CD4-positive, alpha-beta memory T cell (primary cell): ENCODE data around the gene IQCK. TPM values are rescaled to one million over a fixed set of nuclear protein-coding genes. Genes with fewer than 3 reads are reported as not detected.

Source experiments
- CTCF ChIA-PET: fragments of 350-600 bp; sonication (Branson Sonifier 250); formaldehyde crosslinking; loops from one replicate; lab custom pipeline; 2021; ENCODE audit warnings: inconsistent platforms; ENCODE audit not compliant: partially characterized antibody; lab: Charles Lee
- POLR2A ChIA-PET: fragments of 350-600 bp; sonication (Branson Sonifier 250); formaldehyde crosslinking; loops from one replicate; lab custom pipeline; 2021; ENCODE audit not compliant: partially characterized antibody; lab: Charles Lee
- DNase-seq, 5 donors: peaks; one replicate each; pipeline versions ENCODE4 v3.0.0 to v3.0.0-alpha.2; 2020 to 2022; ENCODE audit warnings: mixed read lengths in 1 of 5
- H3K27ac ChIP-seq: one replicate; pipeline ENCODE4 v1.7.0; 2013; ENCODE audit warnings: low read depth, low read length
- H3K27me3 ChIP-seq: 2 replicates; pipeline ENCODE4 v1.7.0; 2013; ENCODE audit warnings: mild to moderate bottlenecking, low read length, moderate library complexity; ENCODE audit not compliant: insufficient read depth
- H3K36me3 ChIP-seq: 2 replicates; pipeline ENCODE4 v1.7.0; 2013; ENCODE audit warnings: mild to moderate bottlenecking, low read length, moderate library complexity; ENCODE audit not compliant: insufficient read depth
- H3K4me1 ChIP-seq: 2 replicates; pipeline ENCODE4 v1.7.0; 2013; ENCODE audit warnings: mild to moderate bottlenecking, low read length, moderate library complexity; ENCODE audit not compliant: insufficient read depth
- H3K4me3 ChIP-seq, 2 donors: one replicate each; pipeline ENCODE4 v1.7.0; 2013; ENCODE audit warnings: low read length in 2 of 2, mild to moderate bottlenecking in 1 of 2
- H3K9me3 ChIP-seq, 2 donors: one replicate each; pipeline ENCODE4 v1.7.0; 2013; ENCODE audit warnings: low read length in 2 of 2, control low read depth in 1 of 2; ENCODE audit not compliant: control insufficient read depth in 1 of 2
- H3K27ac Mint-ChIP-seq, 7 donors: one replicate each; pipeline ENCODE4 v1.8.0; 2020 to 2021; ENCODE audit warnings: mixed read lengths in 7 of 7, mild to moderate bottlenecking in 6 of 7, inconsistent platforms in 3 of 7, moderate library complexity in 3 of 7
- H3K27me3 Mint-ChIP-seq, 2 donors: one replicate each; pipeline ENCODE4 v1.8.0; 2020 to 2021; ENCODE audit warnings: mixed read lengths in 2 of 2
- H3K36me3 Mint-ChIP-seq, 2 donors: one replicate each; pipeline ENCODE4 v1.8.0; 2020 to 2021; ENCODE audit warnings: mixed read lengths in 2 of 2, inconsistent platforms in 1 of 2, mild to moderate bottlenecking in 1 of 2
- H3K4me1 Mint-ChIP-seq, 4 donors: one replicate each; pipeline ENCODE4 v1.8.0; 2020 to 2021; ENCODE audit warnings: mixed read lengths in 4 of 4, mild to moderate bottlenecking in 1 of 4
- H3K4me3 Mint-ChIP-seq, 8 donors: one replicate each; pipeline ENCODE4 v1.8.0; 2020 to 2021; ENCODE audit warnings: mixed read lengths in 8 of 8, mild to moderate bottlenecking in 7 of 8, moderate library complexity in 6 of 8, inconsistent platforms in 3 of 8
- H3K9me3 Mint-ChIP-seq, 8 donors: one replicate each; pipeline ENCODE4 v1.8.0; 2020 to 2021; ENCODE audit warnings: mixed read lengths in 8 of 8, mild to moderate bottlenecking in 5 of 8, inconsistent platforms in 3 of 8, moderate library complexity in 1 of 8
- intact Hi-C: fragments of 100-400 bp; cut with micrococcal nuclease; formaldehyde crosslinking; loops from one replicate; pipeline ENCODE4 v1.15.1; 2023
- polyA plus RNA-seq, 2 donors: library from polyadenylated mRNA; unstranded; fragments of 300-500 nt; fragmentation: Illumina TruSeq; gene quantifications; one replicate each; pipeline ENCODE4 v1.2.3, GENCODE V29; 2021
- total RNA-seq, 2 experiments: library from RNA; stranded (reverse); gene quantifications; one replicate each; pipeline ENCODE4 v1.2.3, GENCODE V29; 2021

Gene IQCK
- total and polyA plus RNA-seq, 4 experiments from 2014 or later: 1.3 to 4.1 (median 2.4) TPM

DNA sequence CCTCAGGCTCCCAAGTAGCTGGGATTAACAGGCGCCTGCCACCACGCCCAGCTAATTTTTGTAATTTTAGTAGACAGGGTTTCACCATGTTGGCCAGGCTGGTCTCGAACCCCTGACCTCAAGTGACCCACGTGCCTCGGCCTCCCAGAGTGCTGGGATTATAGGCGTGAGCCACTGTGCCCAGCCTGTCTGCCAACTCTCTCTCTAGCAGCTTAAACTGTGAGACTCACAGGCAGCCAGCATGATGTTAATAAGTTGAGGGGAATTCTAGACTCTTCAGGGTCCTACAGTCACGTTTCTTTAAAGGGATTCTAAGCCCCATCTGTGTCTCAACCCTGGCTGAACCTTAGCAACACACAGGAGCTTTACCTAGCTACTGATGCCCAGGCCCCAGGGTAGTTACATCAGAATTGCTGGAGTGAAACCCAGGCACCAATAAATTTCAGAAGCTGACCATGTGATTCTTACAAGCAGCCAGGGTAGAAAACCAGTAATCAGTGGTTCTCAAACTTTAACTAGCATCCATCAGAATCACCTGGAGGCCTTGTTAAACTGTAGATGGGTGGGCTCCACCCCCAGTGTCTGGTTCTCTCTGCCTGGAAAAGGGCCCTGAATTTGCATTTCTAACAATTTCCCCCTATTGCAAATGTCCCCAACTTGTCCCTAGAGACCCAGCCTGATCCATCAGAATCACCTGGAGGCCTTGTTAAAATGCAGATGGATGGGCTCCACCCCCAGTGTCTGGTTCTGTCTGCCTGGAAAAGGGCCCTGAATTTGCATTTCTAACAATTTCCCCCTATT is 135.9 kb downstream of the IQCK start:
- no peaks in the 10 kb centered on the region for H3K36me3 Mint-ChIP-seq
- H3K4me1 ChIP-seq: no peaks in the 10 kb centered on the region
- DNase-seq: no peak
- no peak overlapping the region for H3K4me3 ChIP-seq
- intact Hi-C loops: no loop called here
- no peaks in the 10 kb centered on the region for H3K36me3 ChIP-seq
- no peaks in the 10 kb centered on the region for H3K9me3 ChIP-seq
- H3K27me3 ChIP-seq: no peaks in the 10 kb centered on the region
- H3K4me1 Mint-ChIP-seq: no peaks in the 10 kb centered on the region
- no peak overlapping the region for H3K4me3 Mint-ChIP-seq
- ChIA-PET CTCF (no interaction called here), POLR2A (no interaction called here)
- peaks cover 5 to 10% of the 10 kb centered on the region in 2 donors for H3K27me3 Mint-ChIP-seq
- H3K9me3 Mint-ChIP-seq: no peaks in the 10 kb centered on the region
- no peak overlapping the region for H3K27ac Mint-ChIP-seq
- H3K27ac ChIP-seq: no peak overlapping the region

DNA sequence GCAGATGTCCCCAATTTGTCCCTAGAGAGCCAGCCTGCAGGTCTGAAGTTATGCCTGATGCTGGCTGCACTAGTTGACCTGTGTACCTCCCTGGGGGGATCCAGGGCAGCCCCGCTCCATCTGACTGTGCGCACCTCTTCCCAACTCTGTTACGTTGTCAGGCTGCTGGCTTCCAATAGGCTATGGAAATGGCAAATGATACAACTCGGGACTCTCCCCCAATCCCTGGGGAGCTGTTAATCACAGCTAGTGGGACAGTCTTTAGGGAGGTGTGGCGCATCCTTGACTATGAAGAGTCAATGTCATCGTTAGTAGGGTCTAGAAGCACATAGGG is 136.4 kb downstream of the IQCK start:
- no peak for DNase-seq
- CTCF ChIA-PET: no interaction called here
- Mint-ChIP-seq H3K4me1 (no peaks in the 10 kb centered on the region), H3K27ac (no peak overlapping the region), H3K4me3 (no peak overlapping the region), H3K27me3 (peaks cover 5 to 10% of the 10 kb centered on the region in 2 donors), H3K36me3 (no peaks in the 10 kb centered on the region), H3K9me3 (no peaks in the 10 kb centered on the region)
- no peak overlapping the region for H3K4me3 ChIP-seq
- H3K27me3 ChIP-seq: no peaks in the 10 kb centered on the region
- no peaks in the 10 kb centered on the region for H3K9me3 ChIP-seq
- POLR2A ChIA-PET: no interaction called here
- H3K27ac ChIP-seq: no peak overlapping the region
- intact Hi-C loops: no loop called here
- no peaks in the 10 kb centered on the region for H3K4me1 ChIP-seq
- H3K36me3 ChIP-seq: no peaks in the 10 kb centered on the region

DNA sequence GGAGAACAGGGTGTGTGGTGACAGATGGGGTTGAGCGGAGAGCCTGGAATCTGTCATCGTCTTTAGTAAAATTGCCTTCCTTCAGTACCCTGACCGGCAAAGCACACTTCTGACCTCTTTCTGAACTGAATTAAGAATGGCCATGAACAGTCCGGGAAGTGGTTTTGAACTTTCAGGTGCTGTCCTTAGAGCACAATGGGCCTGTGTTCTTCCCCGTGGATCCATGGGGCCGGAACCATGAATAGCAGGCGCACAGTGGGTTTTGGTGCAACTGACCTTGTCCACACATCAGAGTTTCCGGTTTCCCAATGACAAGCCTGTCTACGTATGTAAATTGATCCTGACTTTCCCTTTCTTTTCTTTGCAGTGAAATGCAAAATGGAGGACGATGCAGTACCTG is 138.0 kb downstream of the IQCK start:
- no peaks in the 10 kb centered on the region for H3K4me1 Mint-ChIP-seq
- H3K4me3 Mint-ChIP-seq: no peak overlapping the region
- H3K4me1 ChIP-seq: no peaks in the 10 kb centered on the region
- intact Hi-C loops: no loop called here
- H3K36me3 ChIP-seq: no peaks in the 10 kb centered on the region
- ChIA-PET CTCF (no interaction called here), POLR2A (no interaction called here)
- no peaks in the 10 kb centered on the region for H3K9me3 Mint-ChIP-seq
- H3K27ac ChIP-seq: no peak overlapping the region
- no peak overlapping the region for H3K27ac Mint-ChIP-seq
- no peaks in the 10 kb centered on the region for H3K27me3 ChIP-seq
- no peak overlapping the region for H3K4me3 ChIP-seq
- peaks cover 2 to 5% of the 10 kb centered on the region in 2 donors for H3K27me3 Mint-ChIP-seq
- H3K36me3 Mint-ChIP-seq: no peaks in the 10 kb centered on the region
- no peak for DNase-seq
- H3K9me3 ChIP-seq: no peaks in the 10 kb centered on the region

DNA sequence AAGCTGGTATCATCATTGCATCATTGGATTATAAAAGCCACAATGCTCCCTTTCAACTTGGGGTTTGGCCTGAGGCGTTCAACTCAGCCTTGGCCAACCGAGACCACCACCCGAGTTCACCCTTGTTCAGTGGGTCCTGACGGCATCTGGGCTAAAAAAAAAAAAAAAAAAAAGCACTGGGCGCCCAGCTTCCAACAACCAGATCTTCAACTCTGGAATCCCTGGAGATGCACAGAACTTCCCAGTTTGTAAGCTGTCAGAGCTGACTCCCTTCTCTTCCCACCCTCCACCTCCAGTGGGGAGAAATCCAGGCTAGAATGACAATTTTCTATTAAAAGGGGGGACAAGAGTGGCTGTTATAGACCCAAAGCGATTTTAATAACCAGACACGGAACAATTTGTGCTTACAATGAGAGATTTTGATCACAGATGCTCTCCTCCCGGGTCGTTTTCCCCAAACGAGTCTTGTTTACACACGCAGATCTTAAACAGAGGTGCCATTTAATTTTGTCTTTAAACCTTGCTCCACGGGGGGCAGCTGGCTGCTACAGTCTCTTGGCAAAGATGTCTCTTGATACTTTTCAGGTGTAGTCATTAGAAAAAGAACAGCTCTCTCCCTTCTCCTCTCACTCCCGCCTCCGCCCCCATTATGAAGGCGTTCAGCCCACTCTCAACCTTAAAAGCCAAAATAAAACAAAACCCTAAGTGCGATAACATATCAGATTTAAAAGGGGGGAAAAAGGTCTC is 139.7 kb downstream of the IQCK start:
- intact Hi-C loops: no loop called here
- DNase-seq: no peak
- CTCF ChIA-PET: no interaction called here

DNA sequence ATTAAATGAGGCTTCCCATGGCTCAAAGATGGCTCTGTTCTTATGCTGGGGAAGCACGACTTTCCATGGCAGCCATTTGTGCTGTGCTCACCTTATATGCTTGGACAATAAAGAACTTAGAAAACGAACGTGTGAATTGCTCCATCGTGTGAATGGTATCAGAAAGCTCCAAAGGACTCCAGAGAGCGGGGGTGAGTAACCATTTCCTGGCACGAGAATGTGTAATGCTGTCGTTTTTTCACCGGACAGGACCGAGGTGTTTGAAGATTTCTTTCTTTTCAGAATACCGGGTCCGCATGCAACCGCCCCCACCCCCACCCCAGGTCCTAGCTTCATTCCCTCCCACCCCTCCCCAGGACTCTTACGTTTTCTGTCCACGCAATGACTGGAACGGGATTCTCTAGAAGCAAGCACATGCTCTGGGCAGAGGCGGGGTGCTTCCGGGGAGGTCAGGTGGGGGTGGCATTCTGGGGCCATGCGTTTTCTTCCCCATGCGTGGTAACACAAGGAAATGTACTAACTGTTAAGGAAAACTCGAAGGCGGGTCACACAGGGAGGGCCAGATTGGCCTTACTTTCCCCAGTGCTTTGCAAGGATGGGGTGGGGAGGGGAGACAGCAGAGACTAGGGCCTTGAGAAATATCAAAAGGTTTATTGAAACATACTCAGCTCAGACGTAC is 140.4 kb downstream of the IQCK start:
- no peak for DNase-seq
- no peak overlapping the region for H3K27ac Mint-ChIP-seq
- no peaks in the 10 kb centered on the region for H3K9me3 ChIP-seq
- intact Hi-C loops: no loop called here
- ChIA-PET CTCF (interaction anchor here (0.7 kb wide), 1 partner anchor 49 kb away, joined by 3 read pairs; no protein-coding TSS in a partner anchor), POLR2A (no interaction called here)
- no peak overlapping the region for H3K4me3 Mint-ChIP-seq
- H3K9me3 Mint-ChIP-seq: no peaks in the 10 kb centered on the region
- H3K36me3 ChIP-seq: no peaks in the 10 kb centered on the region
- no peaks in the 10 kb centered on the region for H3K4me1 Mint-ChIP-seq
- no peaks in the 10 kb centered on the region for H3K4me1 ChIP-seq
- no peak overlapping the region for H3K27ac ChIP-seq
- H3K27me3 ChIP-seq: no peaks in the 10 kb centered on the region
- no peaks in the 10 kb centered on the region for H3K36me3 Mint-ChIP-seq
- no peak overlapping the region for H3K4me3 ChIP-seq
- H3K27me3 Mint-ChIP-seq: peaks cover 2 to 5% of the 10 kb centered on the region in 2 donors

More for the DNA sequence above, 139.7 kb downstream of the IQCK start:
- no peaks in the 10 kb centered on the region for H3K9me3 Mint-ChIP-seq
- Histone ChIP-seq H3K4me3 (no peak overlapping the region), H3K27me3 (no peaks in the 10 kb centered on the region), H3K9me3 (no peaks in the 10 kb centered on the region), H3K4me1 (no peaks in the 10 kb centered on the region), H3K36me3 (no peaks in the 10 kb centered on the region), H3K27ac (no peak overlapping the region)
- no peak overlapping the region for H3K27ac Mint-ChIP-seq
- H3K4me3 Mint-ChIP-seq: no peak overlapping the region
- POLR2A ChIA-PET: no interaction called here
- no peaks in the 10 kb centered on the region for H3K36me3 Mint-ChIP-seq
- no peaks in the 10 kb centered on the region for H3K4me1 Mint-ChIP-seq
- H3K27me3 Mint-ChIP-seq: peaks cover 2 to 5% of the 10 kb centered on the region in 2 donors

DNA sequence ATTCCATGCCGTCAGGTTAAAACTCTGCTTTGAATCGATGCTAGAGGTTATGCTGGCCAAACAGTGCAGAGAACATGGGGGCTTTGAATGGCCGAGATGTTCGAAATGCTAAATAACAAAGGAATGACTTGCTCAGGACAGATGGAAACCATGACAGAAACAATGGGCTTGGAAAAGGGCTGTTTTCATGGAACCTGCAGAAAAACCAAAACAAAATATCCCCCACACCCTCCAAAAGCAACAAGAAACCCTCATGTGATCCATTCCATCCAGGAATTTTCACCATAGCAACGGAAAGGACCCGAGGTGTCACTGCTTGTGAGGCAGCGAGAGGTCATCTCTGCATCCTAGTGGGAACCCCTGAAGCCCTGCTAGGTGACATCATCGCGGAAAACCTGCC is 141.1 kb downstream of the IQCK start:
- no peak for DNase-seq
- Histone ChIP-seq H3K27ac (no peak overlapping the region), H3K4me1 (no peaks in the 10 kb centered on the region), H3K27me3 (no peaks in the 10 kb centered on the region), H3K36me3 (no peaks in the 10 kb centered on the region), H3K4me3 (no peak overlapping the region), H3K9me3 (no peaks in the 10 kb centered on the region)
- no peak overlapping the region for H3K27ac Mint-ChIP-seq
- ChIA-PET CTCF (interaction anchor here (0.7 kb wide), 1 partner anchor 49 kb away, joined by 3 read pairs; no protein-coding TSS in a partner anchor), POLR2A (no interaction called here)
- no peak overlapping the region for H3K4me3 Mint-ChIP-seq
- no peaks in the 10 kb centered on the region for H3K9me3 Mint-ChIP-seq
- intact Hi-C loops: no loop called here
- peaks cover 0 to 5% of the 10 kb centered on the region in 2 donors for H3K27me3 Mint-ChIP-seq
- H3K4me1 Mint-ChIP-seq: no peaks in the 10 kb centered on the region
- H3K36me3 Mint-ChIP-seq: no peaks in the 10 kb centered on the region

DNA sequence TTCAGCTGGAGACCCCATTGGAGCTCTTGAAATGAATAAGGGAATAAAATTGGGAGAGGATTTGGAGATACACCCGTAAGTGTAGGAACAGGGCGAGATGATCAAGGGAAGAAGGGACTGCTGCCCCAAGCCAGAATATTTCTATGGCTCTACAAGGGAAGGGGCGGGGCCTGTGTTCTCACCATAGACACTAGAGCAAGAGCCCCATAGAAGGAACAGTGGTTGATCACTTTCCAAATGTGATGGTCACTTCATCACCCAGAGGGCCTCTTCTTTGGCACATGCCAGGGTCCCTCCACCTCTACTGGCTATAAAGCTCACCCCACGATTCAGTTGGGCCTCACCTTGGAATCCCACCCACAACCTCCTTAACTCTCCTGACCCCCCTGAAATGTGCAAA is 141.5 kb downstream of the IQCK start:
- Histone ChIP-seq H3K4me3 (no peak overlapping the region), H3K4me1 (no peaks in the 10 kb centered on the region), H3K36me3 (no peaks in the 10 kb centered on the region), H3K27ac (no peak overlapping the region), H3K27me3 (no peaks in the 10 kb centered on the region), H3K9me3 (no peaks in the 10 kb centered on the region)
- no peaks in the 10 kb centered on the region for H3K9me3 Mint-ChIP-seq
- intact Hi-C loops: no loop called here
- H3K4me1 Mint-ChIP-seq: no peaks in the 10 kb centered on the region
- H3K4me3 Mint-ChIP-seq: no peak overlapping the region
- no peak overlapping the region for H3K27ac Mint-ChIP-seq
- no peak for DNase-seq
- no peaks in the 10 kb centered on the region for H3K36me3 Mint-ChIP-seq
- H3K27me3 Mint-ChIP-seq: peaks cover 0 to 3% of the 10 kb centered on the region in 2 donors
- ChIA-PET CTCF (interaction anchor here (0.7 kb wide), 1 partner anchor 48 kb away, joined by 3 read pairs; no protein-coding TSS in a partner anchor), POLR2A (no interaction called here)
